ENCODE results near the gene WTAP. TPM values are rescaled to one million over a fixed set of nuclear protein-coding genes. Genes with fewer than 3 reads are reported as not detected.
"Not testable (repeated sequence)": the region's sequence is repeated elsewhere in the genome, so short reads cannot be mapped to it uniquely, and the experiment has no call there.

Gene WTAP
- total RNA-seq, 4 donors from 2014 or later, result 65.0 to 105 (median 88.5) TPM

DNA sequence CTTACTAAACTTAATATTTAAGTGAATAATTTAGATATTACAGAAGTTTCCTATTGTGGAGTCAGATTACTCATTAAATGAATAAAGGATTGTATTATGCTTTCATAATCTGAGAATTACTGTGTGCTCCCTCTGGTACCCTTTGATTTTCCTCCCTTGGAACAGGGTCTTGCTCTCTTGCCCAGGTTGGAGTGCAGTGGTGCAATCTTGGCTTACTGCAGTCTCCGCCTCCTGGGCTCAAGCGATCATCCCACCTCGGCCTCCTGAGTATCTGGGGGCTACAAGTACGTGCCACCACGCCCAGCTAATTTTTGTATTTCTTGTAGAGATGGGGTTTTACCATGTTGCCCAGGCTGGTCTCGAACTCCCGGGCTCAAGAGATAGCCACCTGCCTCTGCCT, 9.6 kb downstream of the WTAP start:
- no peak overlapping the region for H3K4me3 ChIP-seq
- no peak for TF ChIP-seq POLR2A (IDR thresholded peaks at IDR 0.05)
- TF ChIP-seq, protein P1, sequence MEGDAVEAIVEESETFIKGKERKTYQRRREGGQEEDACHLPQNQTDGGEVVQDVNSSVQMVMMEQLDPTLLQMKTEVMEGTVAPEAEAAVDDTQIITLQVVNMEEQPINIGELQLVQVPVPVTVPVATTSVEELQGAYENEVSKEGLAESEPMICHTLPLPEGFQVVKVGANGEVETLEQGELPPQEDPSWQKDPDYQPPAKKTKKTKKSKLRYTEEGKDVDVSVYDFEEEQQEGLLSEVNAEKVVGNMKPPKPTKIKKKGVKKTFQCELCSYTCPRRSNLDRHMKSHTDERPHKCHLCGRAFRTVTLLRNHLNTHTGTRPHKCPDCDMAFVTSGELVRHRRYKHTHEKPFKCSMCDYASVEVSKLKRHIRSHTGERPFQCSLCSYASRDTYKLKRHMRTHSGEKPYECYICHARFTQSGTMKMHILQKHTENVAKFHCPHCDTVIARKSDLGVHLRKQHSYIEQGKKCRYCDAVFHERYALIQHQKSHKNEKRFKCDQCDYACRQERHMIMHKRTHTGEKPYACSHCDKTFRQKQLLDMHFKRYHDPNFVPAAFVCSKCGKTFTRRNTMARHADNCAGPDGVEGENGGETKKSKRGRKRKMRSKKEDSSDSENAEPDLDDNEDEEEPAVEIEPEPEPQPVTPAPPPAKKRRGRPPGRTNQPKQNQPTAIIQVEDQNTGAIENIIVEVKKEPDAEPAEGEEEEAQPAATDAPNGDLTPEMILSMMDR (IDR thresholded peaks at IDR 0.05), result no peak
- no peaks in the 10 kb centered on the region for H3K9me3 ChIP-seq
- H3K27ac ChIP-seq, result no peak overlapping the region
- H3K27me3 ChIP-seq, result no peaks in the 10 kb centered on the region
- H3K36me3 ChIP-seq, result peaks cover 0 to 43% (median 0%) of the 10 kb centered on the region in 3 donors
- no peak for DNase-seq
- peaks cover 0 to 5% (median 2%) of the 10 kb centered on the region in 4 donors for H3K4me1 ChIP-seq

GRCh38 chr6:159739341-159739740, 12.0 kb downstream of the WTAP start:
- Histone ChIP-seq H3K4me1 (peaks cover 0 to 5% (median 0%) of the 10 kb centered on the region in 4 donors), H3K27me3 (no peaks in the 10 kb centered on the region), H3K9me3 (no peaks in the 10 kb centered on the region), H3K36me3 (peaks cover 0 to 68% (median 0%) of the 10 kb centered on the region in 3 donors), H3K27ac (no peak overlapping the region), H3K4me3 (no peak overlapping the region)
- no peak for DNase-seq
- TF ChIP-seq, protein P1 (IDR thresholded peaks at IDR 0.05), result no peak
- no peak for TF ChIP-seq POLR2A (IDR thresholded peaks at IDR 0.05)

DNA sequence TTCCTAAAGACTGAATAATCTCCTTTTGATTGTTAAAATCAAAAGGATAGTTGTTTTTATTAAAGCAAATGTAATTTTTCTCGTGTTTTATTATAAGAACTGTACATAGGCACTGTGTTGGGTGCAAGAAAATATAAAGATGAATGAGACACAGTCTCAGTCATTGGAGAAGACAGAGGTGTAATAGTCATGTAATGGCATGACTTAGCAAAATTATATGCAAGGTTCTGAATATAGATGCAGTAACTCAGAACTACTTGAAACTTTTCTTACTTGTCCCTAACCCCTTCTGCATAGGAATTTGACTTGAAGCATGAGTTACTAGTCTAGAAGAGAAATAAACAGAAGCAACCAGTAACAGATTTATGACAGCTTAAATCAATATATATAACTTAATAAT, 14.9 kb downstream of the WTAP start:
- H3K36me3 ChIP-seq, result peaks cover 0 to 90% (median 2%) of the 10 kb centered on the region in 3 donors
- DNase-seq, result no peak
- no peak overlapping the region for H3K27ac ChIP-seq
- H3K27me3 ChIP-seq, result no peaks in the 10 kb centered on the region
- no peak overlapping the region for H3K4me3 ChIP-seq
- TF ChIP-seq, protein P1 (IDR thresholded peaks at IDR 0.05), result no peak
- TF ChIP-seq POLR2A (IDR thresholded peaks at IDR 0.05), result no peak
- no peaks in the 10 kb centered on the region for H3K4me1 ChIP-seq
- H3K9me3 ChIP-seq, result no peaks in the 10 kb centered on the region

DNA sequence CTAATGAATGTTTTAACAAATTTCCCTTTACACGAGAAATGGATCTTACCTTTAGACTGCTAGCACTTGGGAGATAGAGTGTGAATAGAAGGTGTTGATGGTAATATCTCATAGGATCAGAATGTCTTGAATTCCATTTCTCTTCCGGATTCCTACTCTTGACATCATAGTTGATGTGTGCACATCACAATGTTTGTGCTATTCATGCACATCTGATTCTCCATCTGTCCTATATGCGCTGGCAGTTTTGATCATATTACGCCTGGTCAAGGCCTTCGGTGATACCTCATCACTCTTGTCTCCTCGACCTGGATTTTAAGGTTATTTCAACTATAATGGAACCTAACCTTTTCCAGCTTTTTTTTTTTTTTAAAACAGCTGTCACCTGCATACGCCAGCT, 17.8 kb downstream of the WTAP start:
- Histone ChIP-seq H3K27ac (no peak overlapping the region), H3K4me1 (no peaks in the 10 kb centered on the region), H3K4me3 (no peak overlapping the region), H3K36me3 (peaks cover 0 to 98% (median 4%) of the 10 kb centered on the region in 3 donors), H3K27me3 (no peaks in the 10 kb centered on the region), H3K9me3 (no peaks in the 10 kb centered on the region)
- TF ChIP-seq, protein P1 (IDR thresholded peaks at IDR 0.05), result no peak
- no peak for TF ChIP-seq POLR2A (IDR thresholded peaks at IDR 0.05)
- DNase-seq, result no peak

- no peaks in the 10 kb centered on the region for H3K9me3 ChIP-seq
- DNase-seq, result no peak
- TF ChIP-seq, protein P1 (IDR thresholded peaks at IDR 0.05), result no peak
- TF ChIP-seq POLR2A (IDR thresholded peaks at IDR 0.05), result no peak
- H3K4me1 ChIP-seq, result no peaks in the 10 kb centered on the region
- no peak overlapping the region for H3K27ac ChIP-seq
- peaks cover 4 to 99% (median 4%) of the 10 kb centered on the region in 3 donors for H3K36me3 ChIP-seq
- H3K4me3 ChIP-seq, result no peak overlapping the region
- H3K27me3 ChIP-seq, result no peaks in the 10 kb centered on the region
Measured at GRCh38 chr6:159746759-159747158, 19.5 kb downstream of the WTAP start.

GRCh38 chr6:159748127-159748526, 20.8 kb downstream of the WTAP start:
- not testable (repeated sequence) for H3K4me3 ChIP-seq, H3K9me3 ChIP-seq, H3K4me1 ChIP-seq, DNase-seq, H3K27me3 ChIP-seq, H3K27ac ChIP-seq
- peaks cover 4 to 99% (median 5%) of the 10 kb centered on the region in 3 donors for H3K36me3 ChIP-seq

Data from Peyer's patch (tissue), 4 donors.